Activated T-cell treated with anti-CD3 and anti-CD28 coated beads, Interleukin-2, amount 50 U/mL, for 48 hours (primary cell): ENCODE data around the gene PI4KA.
A peak's percentile ranks its signal among the peaks of the same experiment; 100 is the strongest.
"Not testable (repeated sequence)": the region's sequence is repeated elsewhere in the genome, so short reads cannot be mapped to it uniquely, and the experiment has no call there.

Experiments used
- DNase-seq, 2 experiments: peaks; one replicate each; pipeline ENCODE4 v3.0.0-alpha.2; 2020

The PI4KA gene

GRCh38 chr22:20771918-20772625 is 86.5 kb downstream of the PI4KA start:
- no peak for DNase-seq

DNA sequence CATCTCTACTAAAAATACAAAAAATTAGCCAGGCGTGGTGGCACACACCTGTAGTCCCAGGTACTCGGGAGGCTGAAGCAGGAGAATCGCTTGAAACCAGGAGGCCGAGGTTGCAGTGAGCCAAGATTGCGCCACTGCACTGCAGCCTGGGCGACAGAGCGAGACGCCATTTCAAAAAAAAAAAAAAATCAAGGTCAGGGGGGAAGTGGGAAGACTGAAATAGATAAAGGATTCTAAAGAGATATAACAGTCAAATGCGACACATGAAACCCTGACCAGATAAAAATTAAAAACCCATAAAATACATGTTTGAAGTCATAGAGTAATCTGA is 89.2 kb downstream of the PI4KA start:
- DNase-seq: not testable (repeated sequence)

DNA sequence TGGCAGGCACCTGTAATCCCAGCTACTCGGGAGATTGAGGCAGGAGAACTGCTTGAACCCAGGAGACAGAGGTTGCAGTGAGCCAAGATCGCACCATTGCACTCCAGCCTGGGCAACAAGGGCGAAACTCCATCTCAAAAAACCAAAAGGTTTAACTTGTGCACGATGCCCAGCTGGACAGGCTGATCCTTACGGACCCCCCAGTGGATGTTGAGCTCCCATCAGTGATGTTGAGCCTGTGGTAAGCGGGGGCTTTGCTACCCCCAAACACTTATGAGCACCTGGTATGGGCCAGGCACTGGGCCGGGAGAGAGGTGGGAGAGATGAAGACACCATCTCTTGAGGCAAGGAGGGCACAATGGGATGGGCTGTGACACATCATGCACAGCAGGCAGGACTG is 92.1 kb downstream of the PI4KA start:
- no peak for DNase-seq

DNA sequence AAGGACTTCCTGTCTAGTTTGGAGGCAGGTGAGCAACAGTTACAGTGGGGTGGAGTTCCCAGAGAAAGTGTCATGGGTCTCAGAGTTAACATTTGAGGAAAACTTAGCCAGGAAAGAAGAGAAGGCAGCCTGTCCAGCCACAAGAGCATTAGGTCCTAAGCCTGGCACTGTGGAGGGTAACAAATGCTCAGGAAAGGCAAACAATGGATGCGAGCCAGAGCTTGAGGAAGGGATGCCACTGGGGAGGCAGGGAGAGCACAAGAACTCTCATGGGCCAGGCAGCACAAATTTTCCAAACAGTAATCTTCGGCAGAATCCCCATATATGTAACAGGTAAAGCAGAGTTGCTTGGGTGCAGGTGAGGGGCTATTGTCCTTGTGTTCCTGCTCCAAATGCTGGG is 92.7 kb downstream of the PI4KA start:
- DNase-seq: no peak

GRCh38 chr22:20764729-20765128 is 93.9 kb downstream of the PI4KA start:
- no peak for DNase-seq

DNA sequence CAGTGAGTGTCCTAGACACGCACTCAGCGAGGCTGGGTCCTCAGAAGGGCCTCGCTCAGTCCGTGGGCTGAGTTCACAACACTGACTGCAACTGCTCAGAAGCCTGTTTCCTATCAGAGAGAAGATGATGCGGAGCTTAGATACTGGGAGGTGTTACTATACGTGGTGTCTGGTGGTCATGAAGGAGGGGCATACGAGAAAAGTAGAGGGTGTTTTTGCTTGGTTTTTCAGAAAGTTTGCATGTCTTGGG is 94.2 kb downstream of the PI4KA start:
- no peak for DNase-seq

- DNase-seq: no peak
These were observed 94.8 kb downstream of the PI4KA start for GRCh38 chr22:20763630-20764470.

DNA sequence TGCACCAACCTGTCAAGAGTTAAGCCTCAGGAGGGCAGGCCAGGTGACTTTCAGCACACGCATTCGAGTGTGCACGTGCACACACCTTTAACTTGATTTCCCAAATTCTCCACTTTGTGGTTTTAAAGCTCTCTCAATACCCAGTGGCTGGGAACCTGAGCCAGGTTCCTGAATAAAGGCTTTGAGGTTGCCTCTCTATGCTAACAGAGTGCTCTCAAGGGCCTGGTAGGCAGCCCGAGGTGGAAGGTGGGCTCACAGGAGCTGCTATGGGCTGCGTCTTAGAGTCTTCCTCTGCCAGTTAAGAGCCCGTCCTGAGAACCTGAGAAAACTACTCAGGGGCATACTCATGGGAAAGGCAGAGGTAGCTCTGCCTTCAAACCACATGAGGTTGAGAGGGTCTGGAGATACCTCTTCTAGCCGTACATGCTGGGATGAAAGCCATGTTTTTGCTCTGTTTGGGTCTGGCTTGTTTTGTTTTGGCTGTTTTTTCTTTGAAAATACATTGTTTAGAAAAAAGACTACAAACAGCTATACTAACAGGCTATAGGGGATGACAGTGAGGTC is 96.3 kb downstream of the PI4KA start:
- DNase-seq: no peak

DNA sequence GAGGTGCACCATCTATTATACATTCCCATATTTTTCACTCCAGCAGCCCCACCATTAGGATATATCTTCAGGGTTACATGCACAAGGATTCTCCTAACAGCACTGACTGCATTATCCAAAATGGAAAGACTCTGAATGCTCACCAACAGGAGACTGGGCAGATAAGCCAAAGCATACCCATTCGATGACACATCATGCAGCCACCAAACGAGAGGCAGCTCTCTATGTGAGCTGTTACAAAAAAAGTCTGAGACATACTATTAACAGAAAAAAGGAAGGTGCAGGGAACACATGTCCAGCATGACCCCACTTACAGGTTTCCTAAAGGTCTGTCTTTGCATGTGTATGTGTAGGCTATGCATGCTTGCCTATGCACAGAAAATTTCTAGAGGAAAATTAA is 97.1 kb downstream of the PI4KA start:
- DNase-seq: no peak

- DNase-seq: no peak
These were observed 98.5 kb downstream of the PI4KA start for GRCh38 chr22:20760084-20760483.

GRCh38 chr22:20758688-20759087 is 99.9 kb downstream of the PI4KA start:
- DNase-seq: no peak

DNA sequence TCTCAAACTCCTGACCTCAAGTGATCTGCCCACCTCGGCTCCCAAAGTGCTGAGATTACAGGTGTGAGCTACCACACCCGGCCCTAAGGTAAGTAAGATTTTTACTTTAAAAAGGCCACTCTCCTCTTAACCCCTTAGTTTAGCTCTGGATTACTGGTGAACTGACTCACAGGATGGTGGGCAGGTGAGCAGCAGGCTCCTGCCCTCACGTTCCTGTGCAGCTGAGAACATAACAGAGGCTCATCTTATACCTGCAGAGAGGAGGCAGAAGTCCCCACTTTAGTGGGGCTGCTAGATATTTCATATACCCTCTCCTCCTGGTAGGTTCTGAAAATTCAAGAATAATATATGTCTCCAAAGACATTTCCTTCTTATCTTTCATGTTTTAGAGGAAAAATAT is 101.8 kb downstream of the PI4KA start:
- DNase-seq: no peak

- no peak for DNase-seq
These were observed 105.7 kb downstream of the PI4KA start for GRCh38 chr22:20752873-20753272.

DNA sequence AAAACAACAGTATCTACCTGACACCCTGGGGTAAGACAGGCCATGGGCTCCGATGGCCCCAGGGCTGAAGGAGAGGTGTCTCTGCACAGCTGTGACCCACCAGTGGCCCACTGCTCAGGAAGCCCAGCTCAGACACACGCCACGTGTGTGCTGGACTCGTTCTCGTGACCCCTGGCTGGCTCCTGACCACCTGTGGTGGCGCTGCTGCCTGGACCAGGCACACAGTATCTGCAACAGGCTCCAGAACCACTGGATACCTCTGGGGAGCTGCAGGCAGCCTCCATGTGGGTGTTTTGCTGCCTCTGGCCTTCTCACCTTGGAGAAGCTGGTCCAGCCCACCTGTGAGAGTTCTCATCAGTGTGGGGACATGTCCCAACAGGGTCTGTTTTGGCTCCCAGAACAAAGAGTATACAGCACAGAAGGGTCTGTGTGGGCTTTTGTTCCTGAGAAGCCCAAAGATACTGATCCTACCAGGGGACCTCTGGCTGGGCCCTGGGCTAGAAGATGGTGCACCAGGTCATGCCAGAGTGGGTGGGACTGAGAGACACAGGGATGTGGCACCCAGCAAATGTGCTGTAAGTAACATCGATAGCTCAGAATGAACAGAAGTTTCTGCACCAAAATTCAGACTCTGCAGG is 106.4 kb downstream of the PI4KA start:
- no peak for DNase-seq

GRCh38 chr22:20751185-20751851 is 107.3 kb downstream of the PI4KA start:
- DNase-seq: no peak

- DNase-seq: peak; percentile 52 to 60
These were observed 108.0 kb downstream of the PI4KA start for GRCh38 chr22:20750461-20751184.

DNA sequence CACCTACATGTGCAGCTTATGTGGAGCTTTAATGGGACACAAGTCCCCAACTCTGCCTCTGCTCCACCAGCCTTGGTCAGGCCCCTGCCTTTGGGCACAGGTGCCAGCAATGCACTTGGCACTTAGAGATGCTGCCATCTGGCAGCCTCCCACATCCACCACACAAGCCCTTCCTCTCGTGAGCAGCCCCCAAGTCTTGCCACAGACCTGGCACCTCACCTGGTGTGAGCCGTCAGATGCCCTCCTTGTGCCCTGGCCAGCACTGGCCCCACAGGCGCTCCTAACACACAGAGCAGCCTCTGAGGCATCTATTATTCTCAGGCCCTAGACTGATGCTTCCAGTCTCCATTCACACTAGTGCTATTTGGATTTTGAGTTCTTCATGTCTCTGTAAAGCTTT is 109.2 kb downstream of the PI4KA start:
- no peak for DNase-seq

GRCh38 chr22:20748731-20749428 is 109.7 kb downstream of the PI4KA start:
- no peak for DNase-seq

- no peak for DNase-seq
These were observed 110.5 kb downstream of the PI4KA start for GRCh38 chr22:20748082-20748481.

- no peak for DNase-seq
These were observed 111.4 kb downstream of the PI4KA start for GRCh38 chr22:20747223-20747622.

GRCh38 chr22:20746431-20747189 is 112.0 kb downstream of the PI4KA start:
- DNase-seq: no peak
